Measurements from ENCODE around the gene RAD51B. TPM values are rescaled to one million over a fixed set of nuclear protein-coding genes. Genes with fewer than 3 reads are reported as not detected.

The RAD51B gene
- total and polyA plus RNA-seq, 2 of the 13 experiments (the other 11 are each of a cell fraction or from before 2014, with no cell fraction given): 7.0 to 9.5 TPM

DNA sequence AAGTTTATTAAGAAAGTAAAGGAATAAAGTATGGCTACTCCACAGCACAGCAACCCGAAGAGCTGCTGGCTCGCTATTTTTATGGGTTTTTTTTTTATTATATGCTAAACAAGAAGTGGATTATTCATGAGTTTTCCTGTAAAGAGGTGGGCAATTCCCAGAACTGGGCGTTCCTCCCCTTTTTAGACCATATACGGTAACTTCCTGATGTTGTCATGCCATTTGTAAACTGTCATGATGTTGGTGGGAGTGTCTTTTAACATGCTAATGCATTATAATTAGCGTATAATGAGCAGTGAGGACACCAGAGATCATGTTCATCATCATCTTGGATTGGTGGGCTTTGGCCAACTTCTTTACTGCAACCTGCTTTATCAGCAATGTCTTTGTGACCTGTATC, 600.8 kb downstream of the RAD51B start (continued):
- TF ChIP-seq ZNF652 (CRISPR knock-in tag; IDR thresholded peaks at IDR 0.05; ENCODE audit: borderline replicate concordance, low read depth) (no peak), NFYB (CRISPR knock-in tag; IDR thresholded peaks at IDR 0.05) (no peak)
- TF ChIP-seq, protein P1, sequence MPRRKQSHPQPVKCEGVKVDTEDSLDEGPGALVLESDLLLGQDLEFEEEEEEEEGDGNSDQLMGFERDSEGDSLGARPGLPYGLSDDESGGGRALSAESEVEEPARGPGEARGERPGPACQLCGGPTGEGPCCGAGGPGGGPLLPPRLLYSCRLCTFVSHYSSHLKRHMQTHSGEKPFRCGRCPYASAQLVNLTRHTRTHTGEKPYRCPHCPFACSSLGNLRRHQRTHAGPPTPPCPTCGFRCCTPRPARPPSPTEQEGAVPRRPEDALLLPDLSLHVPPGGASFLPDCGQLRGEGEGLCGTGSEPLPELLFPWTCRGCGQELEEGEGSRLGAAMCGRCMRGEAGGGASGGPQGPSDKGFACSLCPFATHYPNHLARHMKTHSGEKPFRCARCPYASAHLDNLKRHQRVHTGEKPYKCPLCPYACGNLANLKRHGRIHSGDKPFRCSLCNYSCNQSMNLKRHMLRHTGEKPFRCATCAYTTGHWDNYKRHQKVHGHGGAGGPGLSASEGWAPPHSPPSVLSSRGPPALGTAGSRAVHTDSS (CRISPR knock-in tag; conservative IDR thresholded peaks at IDR 0.05): no peak
- TF ChIP-seq, protein P2, sequence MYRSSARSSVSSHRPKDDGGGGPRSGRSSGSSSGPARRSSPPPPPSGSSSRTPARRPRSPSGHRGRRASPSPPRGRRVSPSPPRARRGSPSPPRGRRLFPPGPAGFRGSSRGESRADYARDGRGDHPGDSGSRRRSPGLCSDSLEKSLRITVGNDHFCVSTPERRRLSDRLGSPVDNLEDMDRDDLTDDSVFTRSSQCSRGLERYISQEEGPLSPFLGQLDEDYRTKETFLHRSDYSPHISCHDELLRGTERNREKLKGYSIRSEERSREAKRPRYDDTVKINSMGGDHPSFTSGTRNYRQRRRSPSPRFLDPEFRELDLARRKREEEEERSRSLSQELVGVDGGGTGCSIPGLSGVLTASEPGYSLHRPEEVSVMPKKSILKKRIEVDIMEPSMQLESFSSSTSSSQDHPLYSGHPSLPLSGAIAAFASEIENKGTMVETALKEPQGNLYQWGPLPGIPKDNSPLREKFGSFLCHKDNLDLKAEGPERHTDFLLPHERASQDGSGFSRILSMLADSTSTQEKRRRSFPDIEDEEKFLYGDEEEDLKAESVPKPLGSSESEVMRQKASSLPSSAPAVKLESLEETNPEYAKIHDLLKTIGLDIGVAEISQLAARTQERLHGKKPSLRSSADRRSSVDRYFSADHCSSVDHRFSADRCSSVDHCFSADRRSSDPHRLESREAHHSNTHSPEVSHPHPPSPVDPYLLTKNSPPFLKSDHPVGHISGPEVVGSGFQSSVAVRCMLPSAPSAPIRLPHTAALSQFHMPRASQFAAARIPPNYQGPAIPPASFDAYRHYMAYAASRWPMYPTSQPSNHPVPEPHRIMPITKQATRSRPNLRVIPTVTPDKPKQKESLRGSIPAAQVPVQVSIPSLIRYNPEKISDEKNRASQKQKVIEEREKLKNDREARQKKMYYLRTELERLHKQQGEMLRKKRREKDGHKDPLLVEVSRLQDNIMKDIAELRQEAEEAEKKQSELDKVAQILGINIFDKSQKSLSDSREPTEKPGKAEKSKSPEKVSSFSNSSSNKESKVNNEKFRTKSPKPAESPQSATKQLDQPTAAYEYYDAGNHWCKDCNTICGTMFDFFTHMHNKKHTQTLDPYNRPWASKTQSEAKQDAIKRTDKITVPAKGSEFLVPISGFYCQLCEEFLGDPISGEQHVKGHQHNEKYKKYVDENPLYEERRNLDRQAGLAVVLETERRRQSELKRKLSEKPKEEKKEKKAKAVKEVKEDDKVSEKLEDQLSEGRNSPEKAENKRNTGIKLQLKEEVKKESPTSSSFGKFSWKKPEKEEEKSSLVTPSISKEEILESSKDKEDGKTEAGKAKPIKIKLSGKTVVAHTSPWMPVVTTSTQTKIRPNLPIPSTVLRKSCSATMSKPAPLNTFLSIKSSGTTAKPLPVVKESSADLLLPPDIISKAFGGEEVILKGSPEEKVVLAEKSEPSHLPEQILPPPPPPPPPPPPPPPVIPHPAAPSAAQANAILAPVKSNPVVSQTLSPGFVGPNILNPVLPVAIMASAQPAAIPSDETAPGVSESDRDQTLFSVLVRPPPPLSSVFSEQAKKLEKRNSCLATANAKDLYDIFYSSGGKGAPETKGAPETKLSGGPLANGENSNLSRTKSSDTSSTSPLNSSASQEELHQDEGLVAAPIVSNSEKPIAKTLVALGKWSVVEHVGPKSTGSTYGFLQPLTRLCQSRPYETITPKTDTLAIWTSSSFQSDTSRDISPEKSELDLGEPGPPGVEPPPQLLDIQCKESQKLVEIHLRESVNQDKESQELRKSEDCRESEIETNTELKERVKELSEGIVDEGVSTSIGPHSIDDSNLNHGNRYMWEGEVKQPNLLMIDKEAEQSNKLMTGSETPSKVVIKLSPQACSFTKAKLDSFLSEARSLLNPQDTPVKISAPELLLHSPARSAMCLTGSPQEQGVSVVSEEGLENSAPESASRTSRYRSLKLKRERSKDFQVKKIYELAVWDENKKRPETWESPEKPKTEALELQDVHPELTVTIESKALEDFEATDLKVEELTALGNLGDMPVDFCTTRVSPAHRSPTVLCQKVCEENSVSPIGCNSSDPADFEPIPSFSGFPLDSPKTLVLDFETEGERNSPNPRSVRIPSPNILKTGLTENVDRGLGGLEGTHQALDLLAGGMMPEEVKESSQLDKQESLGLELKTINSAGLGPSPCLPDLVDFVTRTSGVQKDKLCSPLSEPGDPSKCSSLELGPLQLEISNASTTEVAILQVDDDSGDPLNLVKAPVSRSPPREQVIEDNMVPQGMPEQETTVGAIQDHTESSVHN (CRISPR knock-in tag; IDR thresholded peaks at IDR 0.05): no peak
- TF ChIP-seq, protein P3, sequence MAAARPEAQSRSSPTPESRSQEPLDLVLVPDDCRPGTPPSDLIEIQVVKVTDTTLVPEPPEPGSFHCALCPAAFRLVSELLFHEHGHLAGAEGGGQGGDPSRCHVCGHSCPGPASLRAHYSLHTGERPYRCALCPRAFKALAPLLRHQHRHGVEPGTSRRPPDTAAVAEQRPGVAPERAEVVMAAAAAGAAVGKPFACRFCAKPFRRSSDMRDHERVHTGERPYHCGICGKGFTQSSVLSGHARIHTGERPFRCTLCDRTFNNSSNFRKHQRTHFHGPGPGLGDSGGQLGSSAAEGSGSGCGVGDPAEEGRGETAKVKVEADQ (CRISPR knock-in tag; IDR thresholded peaks at IDR 0.05; ENCODE audit: borderline replicate concordance): no peak

All from HepG2 (cell line).